Smooth muscle cell (in vitro differentiated cells): Measurements from ENCODE around the gene SMLR1. TPM values are rescaled to one million over a fixed set of nuclear protein-coding genes. Genes with fewer than 3 reads are reported as not detected.

Experiments used
- DNase-seq: peaks from one replicate; lab custom pipeline; 2025; ENCODE audit not compliant: unreplicated experiment; lab: John Stamatoyannopoulos, UW
- H2AFZ ChIP-seq: fragments of 200-600 bp; sonication (generic); 2 replicates; pipeline ENCODE4 v1.6.0; 2016; ENCODE audit warnings: antibody characterized with exemption, low read depth, mild to moderate bottlenecking
- H3F3A ChIP-seq: fragments of 200-600 bp; sonication (generic); 2 replicates; pipeline ENCODE4 v1.6.0; 2017; ENCODE audit warnings: antibody characterized with exemption, low read depth
- H3K27ac ChIP-seq: fragments of 200-600 bp; sonication (generic); 2 replicates; pipeline ENCODE4 v1.5.1; 2016; ENCODE audit warnings: low read depth, mild to moderate bottlenecking
- H3K27me3 ChIP-seq: fragments of 200-600 bp; sonication (generic); 2 replicates; pipeline ENCODE4 v1.6.1; 2016; ENCODE audit warnings: low read depth, mild to moderate bottlenecking
- H3K36me3 ChIP-seq: fragments of 200-600 bp; sonication (generic); 2 replicates; pipeline ENCODE4 v1.5.1; 2016; ENCODE audit warnings: low read depth
- H3K4me1 ChIP-seq: fragments of 200-600 bp; sonication (generic); 2 replicates; pipeline ENCODE4 v1.5.1; 2016; ENCODE audit warnings: low read depth
- H3K4me2 ChIP-seq: fragments of 200-600 bp; sonication (generic); 2 replicates; pipeline ENCODE4 v1.6.0; 2016; ENCODE audit warnings: mild to moderate bottlenecking
- H3K4me3 ChIP-seq: fragments of 200-600 bp; sonication (generic); 2 replicates; pipeline ENCODE4 v1.5.1; 2016; ENCODE audit warnings: mild to moderate bottlenecking
- H3K79me2 ChIP-seq: fragments of 200-600 bp; sonication (generic); 2 replicates; pipeline ENCODE4 v1.6.0; 2016; ENCODE audit warnings: low read depth, mild to moderate bottlenecking
- H3K9ac ChIP-seq: fragments of 200-600 bp; sonication (generic); 2 replicates; pipeline ENCODE4 v1.6.0; 2016; ENCODE audit warnings: low read depth
- H3K9me3 ChIP-seq: fragments of 200-600 bp; sonication (generic); replicated peaks from 2 replicates; pipeline ENCODE4 v1.5.1; 2016; ENCODE audit warnings: low read depth
- H4K20me1 ChIP-seq: fragments of 200-600 bp; sonication (generic); 2 replicates; pipeline ENCODE4 v1.6.0; 2016; ENCODE audit warnings: low read depth
- WGBS: methylation state at CpG from one replicate; pipeline ENCODE4 v1.1.7; 2016; ENCODE audit warnings: low lambda C conversion rate; 5-methylcytosine and 5-hydroxymethylcytosine counted together
- polyA plus RNA-seq: library from polyadenylated mRNA; unstranded; fragments of >200 nt; fragmentation: Nextera tagmentation; extraction: Ambion mirVana; gene quantifications from 2 replicates; pipeline ENCODE4 v1.2.1, GENCODE V29; 2016
- total RNA-seq: library from RNA; depleted of rRNA; stranded (reverse); fragments of >200 nt; gene quantifications from 2 replicates; pipeline ENCODE4 v1.2.3, GENCODE V29; 2014
- TF ChIP-seq, protein P1 (sequence below): fragments of 200-600 bp; sonication (generic); IDR thresholded peaks from 2 replicates; pipeline ENCODE4 v1.5.1; 2017; ENCODE audit warnings: borderline replicate concordance, mild to moderate bottlenecking, antibody characterized with exemption; ENCODE audit not compliant: insufficient read depth, poor library complexity, severe bottlenecking

Gene SMLR1
- total and polyA plus RNA-seq, 2 experiments from 2014 or later: not detected

GRCh38 chr6:130825772-130826441 lies 1.3 kb upstream of the SMLR1 start:
- 56% methylated on average over 3 of the region's 3 CpGs for whole genome bisulfite sequencing
- Histone ChIP-seq H3K36me3 (no peaks in the 10 kb centered on the region), H3F3A (no peaks in the 10 kb centered on the region), H3K27ac (no peak overlapping the region), H3K79me2 (no peaks in the 10 kb centered on the region), H3K9ac (no peak overlapping the region), H3K4me2 (no peak overlapping the region), H4K20me1 (no peaks in the 10 kb centered on the region), H3K27me3 (no peaks in the 10 kb centered on the region), H2AFZ (no peak overlapping the region), H3K4me1 (no peaks in the 10 kb centered on the region), H3K4me3 (no peak overlapping the region), H3K9me3 (no peaks in the 10 kb centered on the region)
- no peak for DNase-seq
- TF ChIP-seq, protein P1, sequence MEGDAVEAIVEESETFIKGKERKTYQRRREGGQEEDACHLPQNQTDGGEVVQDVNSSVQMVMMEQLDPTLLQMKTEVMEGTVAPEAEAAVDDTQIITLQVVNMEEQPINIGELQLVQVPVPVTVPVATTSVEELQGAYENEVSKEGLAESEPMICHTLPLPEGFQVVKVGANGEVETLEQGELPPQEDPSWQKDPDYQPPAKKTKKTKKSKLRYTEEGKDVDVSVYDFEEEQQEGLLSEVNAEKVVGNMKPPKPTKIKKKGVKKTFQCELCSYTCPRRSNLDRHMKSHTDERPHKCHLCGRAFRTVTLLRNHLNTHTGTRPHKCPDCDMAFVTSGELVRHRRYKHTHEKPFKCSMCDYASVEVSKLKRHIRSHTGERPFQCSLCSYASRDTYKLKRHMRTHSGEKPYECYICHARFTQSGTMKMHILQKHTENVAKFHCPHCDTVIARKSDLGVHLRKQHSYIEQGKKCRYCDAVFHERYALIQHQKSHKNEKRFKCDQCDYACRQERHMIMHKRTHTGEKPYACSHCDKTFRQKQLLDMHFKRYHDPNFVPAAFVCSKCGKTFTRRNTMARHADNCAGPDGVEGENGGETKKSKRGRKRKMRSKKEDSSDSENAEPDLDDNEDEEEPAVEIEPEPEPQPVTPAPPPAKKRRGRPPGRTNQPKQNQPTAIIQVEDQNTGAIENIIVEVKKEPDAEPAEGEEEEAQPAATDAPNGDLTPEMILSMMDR: no peak

- WGBS: 93% methylated on average over 4 of the region's 4 CpGs
- Histone ChIP-seq H3K4me2 (no peak overlapping the region), H3K4me3 (no peak overlapping the region), H3F3A (no peaks in the 10 kb centered on the region), H3K27ac (no peak overlapping the region), H2AFZ (no peak overlapping the region), H4K20me1 (no peaks in the 10 kb centered on the region), H3K9ac (no peak overlapping the region), H3K9me3 (no peaks in the 10 kb centered on the region), H3K4me1 (no peaks in the 10 kb centered on the region), H3K36me3 (no peaks in the 10 kb centered on the region), H3K79me2 (no peaks in the 10 kb centered on the region), H3K27me3 (no peaks in the 10 kb centered on the region)
- DNase-seq: no peak
- TF ChIP-seq, protein P1: no peak
Observed at GRCh38 chr6:130826442-130827246, 562 bp upstream of the SMLR1 start.

DNA sequence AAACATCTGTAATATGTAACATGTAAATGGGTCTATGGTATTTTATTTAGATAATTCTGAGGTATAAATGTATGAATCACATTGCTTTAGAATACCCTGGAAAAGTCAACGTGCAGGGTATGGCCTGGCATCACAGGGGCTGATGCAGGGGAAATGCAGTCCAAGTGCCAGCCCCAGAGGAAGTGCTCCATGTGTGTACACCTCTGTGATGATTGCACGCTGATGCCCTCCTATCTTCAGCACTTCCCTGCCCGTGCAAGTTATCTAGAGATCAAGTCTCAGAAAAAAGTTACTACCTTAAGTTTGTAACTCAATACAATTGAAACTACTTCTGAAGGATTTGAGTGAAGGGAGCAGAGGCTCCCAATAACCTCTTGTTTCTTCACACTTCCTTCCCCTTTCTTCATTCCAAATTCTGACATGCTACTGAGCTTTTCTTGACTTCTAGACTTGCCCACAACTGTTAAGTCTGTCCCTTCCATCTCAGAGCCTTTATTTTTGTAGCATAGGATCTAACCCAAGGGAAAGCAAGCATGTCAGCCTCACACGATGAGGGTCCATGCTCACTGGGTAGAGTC lies 2.2 kb downstream of the SMLR1 start:
- H2AFZ ChIP-seq: no peak overlapping the region
- H3K4me1 ChIP-seq: no peaks in the 10 kb centered on the region
- no peaks in the 10 kb centered on the region for H3K36me3 ChIP-seq
- H3K4me3 ChIP-seq: no peak overlapping the region
- H3K9ac ChIP-seq: no peak overlapping the region
- no peak for DNase-seq
- H3K4me2 ChIP-seq: no peak overlapping the region
- no peak overlapping the region for H3K27ac ChIP-seq
- no peaks in the 10 kb centered on the region for H3K79me2 ChIP-seq
- TF ChIP-seq, protein P1: no peak
- H3K27me3 ChIP-seq: no peaks in the 10 kb centered on the region
- H3K9me3 ChIP-seq: no peaks in the 10 kb centered on the region
- H4K20me1 ChIP-seq: no peaks in the 10 kb centered on the region
- no peaks in the 10 kb centered on the region for H3F3A ChIP-seq
- WGBS: 81% methylated on average over 4 of the region's 4 CpGs
